ENCODE results near the gene FERD3L. TPM values are rescaled to one million over a fixed set of nuclear protein-coding genes. Genes with fewer than 3 reads are reported as not detected.

Gene FERD3L
- total RNA-seq, 1 donor from 2014 or later, result not detected

DNA sequence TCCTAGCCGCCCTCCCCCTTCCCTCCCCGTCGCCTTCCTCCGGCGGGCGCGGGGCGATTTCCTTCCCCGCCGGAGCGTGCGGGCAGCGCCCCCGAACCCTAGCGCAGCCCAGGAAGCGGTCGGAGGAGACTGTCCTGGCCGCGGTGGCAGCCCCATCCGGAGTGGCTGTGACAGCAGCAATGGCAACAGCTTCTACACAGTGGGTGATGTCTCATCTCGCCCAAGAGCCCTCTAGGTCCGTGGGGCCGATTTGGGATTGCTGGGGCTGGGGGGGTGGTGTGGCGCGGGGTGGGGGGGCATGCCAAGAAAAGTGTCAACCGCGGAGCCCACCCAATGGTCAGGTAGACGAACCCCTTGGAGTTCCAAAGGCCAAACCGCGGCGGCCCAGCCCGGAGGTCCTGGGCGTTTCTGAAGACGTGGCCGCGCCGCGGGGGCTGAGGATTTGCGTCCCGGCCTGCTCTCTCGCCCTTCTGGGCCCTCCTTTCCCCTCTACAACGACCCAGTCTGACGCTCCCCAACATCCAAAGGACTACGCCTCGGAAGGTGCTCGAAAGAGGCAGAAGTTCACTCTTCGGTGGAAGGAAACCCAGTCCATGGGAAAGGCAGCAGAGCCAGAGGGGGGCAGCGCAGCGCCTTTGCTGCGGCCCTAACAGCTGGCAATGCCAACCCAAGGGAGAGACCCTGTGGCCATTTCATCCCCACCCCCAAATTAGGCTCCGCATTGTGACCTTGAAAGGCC lies 27.2 kb downstream of the FERD3L start:
- no peak for FAIRE-seq
- peak in 1 of 2 donors; percentile 39 for DNase-seq (ENCODE audit: low spot score in 2 of 2)

- DNase-seq (ENCODE audit: low spot score in 2 of 2), result peak; percentile 47 to 58
- FAIRE-seq, result no peak
Observed at GRCh38 chr7:19117091-19117869, 27.9 kb downstream of the FERD3L start, which contains the start of gene TWIST1. TSS of gene TWIST1 (minus strand) at chr7:19117636. CDS start at chr7:19117321, 315 bp downstream.

DNA sequence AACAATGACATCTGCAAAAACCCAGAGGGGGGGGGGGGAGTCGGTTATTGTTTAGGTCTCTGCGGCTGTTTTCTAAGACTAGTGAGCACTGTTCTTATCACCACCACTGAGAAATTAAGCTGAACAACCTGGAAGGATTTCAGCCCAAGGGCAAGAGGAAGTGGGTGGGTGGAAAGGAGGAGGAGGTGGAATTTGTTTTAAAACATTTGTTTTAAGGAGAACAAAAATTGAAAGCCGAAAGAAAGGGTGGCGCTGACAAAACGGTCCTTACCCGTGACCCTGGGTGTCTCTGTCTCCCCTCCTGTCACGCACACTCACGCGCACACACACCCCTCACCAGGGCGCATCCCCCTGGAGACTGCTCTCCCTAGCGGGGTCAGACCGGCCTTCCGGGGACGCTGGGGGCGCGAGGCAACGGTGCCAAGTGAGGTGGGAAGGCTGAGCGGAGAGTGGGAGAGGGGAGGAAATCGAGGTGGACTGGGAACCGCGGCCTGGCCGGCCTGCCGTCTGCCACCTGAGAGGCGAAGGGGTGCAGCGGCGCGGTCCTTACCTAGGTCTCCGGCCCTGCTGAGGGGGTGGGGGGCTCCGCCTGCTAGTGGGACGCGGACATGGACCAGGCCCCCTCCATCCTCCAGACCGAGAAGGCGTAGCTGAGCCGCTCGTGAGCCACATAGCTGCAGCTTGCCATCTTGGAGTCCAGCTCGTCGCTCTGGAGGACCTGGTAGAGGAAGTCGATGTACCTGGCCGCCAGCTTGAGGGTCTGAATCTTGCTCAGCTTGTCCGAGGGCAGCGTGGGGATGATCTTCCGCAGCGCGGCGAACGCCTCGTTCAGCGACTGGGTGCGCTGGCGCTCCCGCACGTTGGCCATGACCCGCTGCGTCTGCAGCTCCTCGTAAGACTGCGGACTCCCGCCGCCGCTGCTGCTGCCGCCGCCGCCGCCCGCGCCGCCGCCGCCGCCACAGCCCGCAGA lies 28.8 kb downstream of the FERD3L start:
- FAIRE-seq (no peak), DNase-seq (ENCODE audit: low spot score in 2 of 2) (peak in 1 of 2 donors; percentile 46)

GRCh38 chr7:19114551-19114855 lies 30.7 kb downstream of the FERD3L start:
- no peak for DNase-seq (ENCODE audit: low spot score in 2 of 2)
- no peak for FAIRE-seq

GRCh38 chr7:19113855-19114550 lies 31.2 kb downstream of the FERD3L start:
- DNase-seq (ENCODE audit: low spot score in 2 of 2), result no peak

DNA sequence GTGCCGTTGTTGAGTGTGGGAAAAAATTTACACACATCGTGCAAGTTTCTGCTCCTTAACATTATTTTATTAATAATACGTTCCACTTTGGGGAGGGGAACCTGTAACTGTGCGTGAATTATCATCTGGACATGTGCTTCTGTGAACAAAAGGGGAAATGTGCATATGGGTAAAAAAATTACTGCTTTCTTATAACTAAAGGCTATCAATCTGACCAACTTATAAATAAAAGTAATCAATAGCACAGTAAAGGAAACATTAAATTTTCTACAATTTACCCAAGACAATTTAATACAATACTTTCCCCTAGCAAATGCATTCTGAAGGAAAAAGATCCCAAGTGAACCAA lies 32.2 kb downstream of the FERD3L start:
- FAIRE-seq (no peak), DNase-seq (ENCODE audit: low spot score in 2 of 2) (no peak)

More at GRCh38 chr7:19113855-19114550, 31.2 kb downstream of the FERD3L start:
- no peak for FAIRE-seq

DNA sequence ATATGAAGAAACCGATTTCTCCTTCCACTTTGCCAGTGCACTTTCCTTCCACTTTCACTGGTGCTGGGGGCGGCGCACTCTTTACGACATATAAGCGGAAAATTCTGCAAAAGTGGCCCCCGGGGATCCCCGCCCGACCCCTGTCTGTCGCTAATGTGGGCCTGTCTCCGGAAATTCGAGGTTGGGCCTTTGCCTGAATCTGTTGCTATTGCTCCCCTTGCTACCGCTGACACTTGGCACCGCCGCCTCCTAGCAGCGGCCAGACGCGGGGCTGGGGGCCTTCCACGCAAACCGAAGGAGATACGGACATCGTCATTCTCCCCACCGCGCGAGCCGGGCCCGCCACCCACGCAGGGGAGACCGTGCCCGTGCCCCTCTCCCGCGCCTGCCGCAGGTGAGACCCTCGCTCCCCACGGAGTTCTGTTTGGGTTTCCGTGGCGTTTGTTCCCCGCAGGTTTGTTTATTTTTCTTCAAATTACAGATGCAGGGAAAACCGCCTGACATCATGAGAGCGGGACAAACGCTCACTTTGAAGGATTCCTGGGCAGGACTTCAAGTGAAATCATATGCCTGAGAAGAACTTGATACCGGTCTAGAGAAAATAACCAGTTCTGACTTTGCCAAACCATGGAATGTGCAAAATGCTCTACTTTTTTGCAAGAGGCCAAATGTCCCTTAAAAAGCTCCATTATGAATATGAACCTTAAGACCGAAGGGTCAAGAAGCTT lies 32.8 kb downstream of the FERD3L start:
- DNase-seq (ENCODE audit: low spot score in 2 of 2) (no peak), FAIRE-seq (no peak)

- no peak for FAIRE-seq
Observed at GRCh38 chr7:19111474-19112273, 33.5 kb downstream of the FERD3L start.

DNA sequence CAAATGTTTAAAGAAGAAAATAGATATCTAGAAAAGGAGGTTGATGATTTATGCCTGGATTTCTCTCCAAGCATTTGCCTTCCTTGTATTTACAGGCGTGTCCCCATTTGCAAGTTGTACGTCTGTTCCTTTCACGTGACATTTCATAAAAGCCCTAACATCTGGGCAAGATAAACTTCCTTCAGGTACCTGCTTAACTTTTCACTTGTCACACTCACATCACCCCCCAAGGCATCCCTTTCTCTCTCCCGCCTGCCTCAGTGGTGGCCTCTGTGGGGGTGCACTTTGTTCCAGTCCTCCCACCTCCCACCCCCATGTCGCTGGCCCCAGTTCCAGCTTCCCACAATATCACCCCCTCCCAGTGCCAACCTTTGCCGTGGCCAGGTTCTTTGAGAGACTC lies 34.4 kb downstream of the FERD3L start:
- FAIRE-seq, result no peak
- no peak for DNase-seq (ENCODE audit: low spot score in 2 of 2)

More at GRCh38 chr7:19111474-19112273, 33.5 kb downstream of the FERD3L start:
- DNase-seq (ENCODE audit: low spot score in 2 of 2), result no peak

GRCh38 chr7:19110026-19110730 lies 35.0 kb downstream of the FERD3L start:
- DNase-seq (ENCODE audit: low spot score in 2 of 2), result no peak
- FAIRE-seq, result no peak

- FAIRE-seq, result no peak
- no peak for DNase-seq (ENCODE audit: low spot score in 2 of 2)
Observed at GRCh38 chr7:19109000-19109946, 35.9 kb downstream of the FERD3L start.

DNA sequence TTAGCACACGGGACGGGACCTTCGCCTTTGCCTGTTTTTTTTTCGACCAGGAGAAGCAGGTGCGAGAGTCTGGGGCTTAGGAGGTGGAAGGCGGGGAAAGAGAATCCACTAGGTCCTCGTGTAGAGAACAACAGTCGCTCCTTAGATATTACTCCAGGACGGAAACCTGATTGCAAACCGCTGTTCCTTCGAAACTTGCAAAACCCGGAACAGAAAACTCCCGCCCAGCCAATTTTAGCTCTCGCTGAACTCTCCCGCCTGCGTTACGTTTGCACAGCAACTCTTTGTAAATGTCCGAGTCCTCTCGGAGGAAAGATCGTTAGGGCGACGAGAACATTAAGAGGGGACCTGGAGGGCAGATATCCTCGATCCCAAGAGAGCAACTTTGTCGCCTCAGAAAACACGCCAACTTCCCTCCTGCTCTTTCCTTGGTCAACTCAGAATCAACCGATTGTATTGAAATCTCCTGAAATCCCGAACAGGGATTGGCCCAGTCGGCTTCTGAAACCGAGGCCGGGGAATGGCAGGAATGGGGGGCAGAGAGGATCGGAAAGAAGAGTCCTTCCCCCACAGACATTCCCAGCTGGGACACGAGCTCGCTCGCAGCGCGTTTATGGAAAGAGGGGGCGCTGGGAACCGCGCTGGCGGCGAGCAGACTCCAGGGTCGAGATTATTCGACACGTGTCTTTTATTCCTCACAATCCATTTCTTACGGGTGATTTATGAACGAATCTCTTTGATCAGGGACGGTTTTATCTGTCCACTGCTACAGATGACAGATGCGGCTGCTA lies 37.7 kb downstream of the FERD3L start:
- DNase-seq (ENCODE audit: low spot score in 2 of 2) (no peak), FAIRE-seq (no peak)

DNA sequence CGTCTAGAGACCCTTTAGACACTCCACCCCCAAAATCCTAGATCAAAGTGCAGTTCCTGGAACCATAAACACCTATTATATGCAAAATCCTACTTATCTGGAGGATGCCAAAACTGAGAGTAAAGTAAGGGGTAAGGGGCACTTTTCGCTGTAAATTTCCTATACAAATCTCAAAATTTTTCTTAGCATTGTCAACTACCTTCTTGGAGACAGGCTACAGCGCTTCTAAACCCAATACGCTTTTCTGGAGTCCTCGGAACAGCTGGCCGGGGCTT lies 38.2 kb downstream of the FERD3L start:
- no peak for FAIRE-seq
- DNase-seq (ENCODE audit: low spot score in 2 of 2), result no peak

DNA sequence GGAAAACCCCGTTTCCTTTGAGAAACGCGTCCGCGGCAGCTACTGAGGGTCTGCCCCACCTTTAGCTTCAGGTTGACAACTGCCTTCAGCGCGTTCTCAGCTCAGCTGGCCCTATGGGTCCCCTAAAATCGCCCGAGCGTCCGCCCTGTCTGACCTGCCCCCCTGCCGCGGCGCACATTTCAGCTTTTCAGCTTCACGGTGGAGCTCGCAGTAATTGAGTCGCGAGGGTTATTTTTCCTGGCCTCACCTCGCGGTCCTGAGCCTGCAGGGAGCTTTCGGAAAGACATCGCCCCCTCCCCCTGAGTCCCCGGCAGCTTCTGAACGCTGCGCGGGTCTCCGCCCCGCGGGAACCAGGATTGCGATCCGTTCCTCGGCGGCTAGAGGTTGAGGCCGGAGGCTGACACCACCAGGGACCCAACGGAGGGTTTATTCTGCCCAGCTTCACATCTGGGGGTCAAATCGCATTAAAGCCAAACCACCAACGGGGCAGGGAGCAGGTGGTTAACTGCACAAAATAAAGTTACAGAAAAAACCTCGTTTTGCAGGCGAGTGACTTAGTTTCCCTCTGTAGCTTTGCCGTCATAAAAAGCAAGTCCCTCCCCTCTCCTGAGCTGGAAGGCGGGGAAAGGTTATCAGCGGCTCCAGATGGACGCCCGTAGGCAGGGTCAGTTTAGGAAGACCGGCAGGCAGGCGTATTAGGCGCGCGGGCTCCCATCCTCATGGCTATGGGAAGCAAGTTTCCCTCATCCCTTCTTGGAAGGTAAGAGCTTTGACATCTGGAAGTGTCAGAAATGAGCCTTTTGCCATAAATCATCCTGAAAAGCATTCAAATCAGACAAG lies 38.8 kb downstream of the FERD3L start:
- DNase-seq (ENCODE audit: low spot score in 2 of 2) (no peak), FAIRE-seq (no peak)

DNA sequence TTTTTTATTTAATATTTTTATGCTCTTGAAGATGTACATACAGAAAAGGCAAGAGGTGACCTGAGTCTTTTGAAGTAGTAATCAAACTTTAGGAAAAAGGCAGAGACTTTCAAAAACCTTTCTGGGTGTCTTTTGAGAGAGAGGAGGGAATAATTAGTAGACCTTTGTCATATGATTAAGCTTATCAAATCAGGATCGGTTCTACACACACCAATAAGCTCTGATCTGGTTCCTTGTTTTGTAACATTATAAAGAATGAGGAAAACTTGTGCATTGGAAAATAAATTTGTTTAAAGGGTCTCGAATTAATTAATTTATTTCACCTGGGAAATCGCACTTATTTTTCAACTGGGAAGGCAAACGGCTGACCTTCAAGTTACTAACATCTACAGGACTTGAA lies 39.7 kb downstream of the FERD3L start:
- DNase-seq (ENCODE audit: low spot score in 2 of 2) (no peak), FAIRE-seq (no peak)

DNA sequence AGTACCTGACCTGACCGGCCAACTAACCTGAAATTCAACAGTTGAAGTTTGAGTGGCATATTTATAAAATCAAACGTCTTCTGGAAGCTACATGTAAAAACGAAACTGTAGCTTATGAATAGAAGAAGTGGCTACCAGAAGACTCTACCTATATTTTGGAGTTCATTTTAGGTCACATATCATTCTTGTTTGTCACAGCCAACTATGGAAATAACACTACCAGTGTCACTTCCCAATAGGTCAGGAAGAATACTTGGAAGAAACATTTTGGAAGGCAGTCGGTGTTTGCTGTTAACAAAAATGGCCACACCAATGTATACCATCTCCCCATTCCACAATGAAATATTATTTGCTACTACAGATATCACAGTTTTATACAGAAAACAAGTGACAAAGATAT lies 40.4 kb downstream of the FERD3L start:
- FAIRE-seq (no peak), DNase-seq (ENCODE audit: low spot score in 2 of 2) (no peak)

All from frontal cortex (tissue), 4 donors.